ENCODE data around the gene CYTH4. TPM values are rescaled to one million over a fixed set of nuclear protein-coding genes. Genes with fewer than 3 reads are reported as not detected.
"Not testable (repeated sequence)": the region's sequence is repeated elsewhere in the genome, so short reads cannot be mapped to it uniquely, and the experiment has no call there.

Gene CYTH4, protein sequence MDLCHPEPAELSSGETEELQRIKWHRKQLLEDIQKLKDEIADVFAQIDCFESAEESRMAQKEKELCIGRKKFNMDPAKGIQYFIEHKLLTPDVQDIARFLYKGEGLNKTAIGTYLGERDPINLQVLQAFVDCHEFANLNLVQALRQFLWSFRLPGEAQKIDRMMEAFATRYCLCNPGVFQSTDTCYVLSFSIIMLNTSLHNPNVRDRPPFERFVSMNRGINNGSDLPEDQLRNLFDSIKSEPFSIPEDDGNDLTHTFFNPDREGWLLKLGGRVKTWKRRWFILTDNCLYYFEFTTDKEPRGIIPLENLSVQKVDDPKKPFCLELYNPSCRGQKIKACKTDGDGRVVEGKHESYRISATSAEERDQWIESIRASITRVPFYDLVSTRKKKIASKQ
- total RNA-seq: 10 to 100 TPM in 1 of 4 donors, 1 to 10 TPM in 3; 1.9 to 10.3 (median 3.4) TPM

DNA sequence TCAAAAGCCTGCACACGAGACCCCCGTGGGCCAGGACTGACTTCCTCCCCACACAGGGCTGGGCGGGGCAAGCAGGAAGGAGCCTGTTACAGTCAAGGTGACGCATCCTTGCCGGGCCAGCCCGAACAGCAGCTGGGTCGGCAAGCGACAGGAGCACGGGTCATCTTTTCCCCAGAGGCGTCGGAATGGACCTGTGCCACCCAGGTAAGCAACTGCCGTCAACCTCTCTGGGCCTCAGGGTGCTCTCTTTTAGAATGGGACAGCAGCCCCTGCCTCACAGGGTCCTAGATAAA lies at the start of gene CYTH4:
Gene CYTH4, plus strand, starts transcription at position 124 of the 293 bp plus-strand sequence. Its CDS starts 62 bp downstream, at position 186.
- intact Hi-C loops (cut with DNase I): no loop called here
- peaks cover 0 to 78% (median 0%) of the 10 kb centered on the region in 4 donors for H3K27me3 ChIP-seq
- H3K27ac ChIP-seq: peak within 1 kb of the TSS; percentile 26 to 84 (median 66)

DNA sequence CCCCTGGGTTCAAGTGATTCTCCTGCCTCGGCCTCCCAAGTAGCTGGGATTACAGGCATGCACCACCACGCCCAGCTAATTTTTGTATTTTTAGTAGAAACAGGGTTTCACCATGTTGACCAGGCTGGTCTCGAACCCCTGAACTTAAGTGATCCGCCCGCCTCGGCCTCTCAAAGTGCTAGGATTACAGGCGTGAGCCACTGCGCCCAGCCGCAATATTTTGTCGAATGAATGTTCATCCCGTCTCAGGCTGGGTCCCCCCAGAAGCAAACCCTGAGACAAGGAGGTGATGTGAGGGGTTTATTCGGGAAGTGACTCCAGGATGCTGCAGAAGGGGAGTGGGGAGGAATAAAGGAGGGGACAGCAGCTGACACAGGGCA lies 48.9 kb upstream of the CYTH4 start:
- Histone ChIP-seq H3K27me3 (peaks cover 0 to 55% (median 0%) of the 10 kb centered on the region in 4 donors), H3K4me1 (peaks cover 12 to 53% (median 13%) of the 10 kb centered on the region in 3 donors)
- H3K27ac ChIP-seq; DNase-seq; H3K36me3 ChIP-seq; H3K9me3 ChIP-seq; intact Hi-C loops (cut with DNase I); H3K4me3 ChIP-seq: not testable (repeated sequence)
- WGBS, 2 donors: 89 to 90% methylated on average over 2 to 12 of the region's 12 CpGs

More for the DNA sequence above, at the start of gene CYTH4:
- WGBS, 2 donors: 0% methylated on average over 9 of the region's 12 CpGs; no CpG with 5 or more reads in 1 of the 2 donors
- peak in 2 of 4 donors; percentile 24 to 48 for TF ChIP-seq POLR2A (IDR thresholded peaks at IDR 0.05)
- TF ChIP-seq, protein P1, sequence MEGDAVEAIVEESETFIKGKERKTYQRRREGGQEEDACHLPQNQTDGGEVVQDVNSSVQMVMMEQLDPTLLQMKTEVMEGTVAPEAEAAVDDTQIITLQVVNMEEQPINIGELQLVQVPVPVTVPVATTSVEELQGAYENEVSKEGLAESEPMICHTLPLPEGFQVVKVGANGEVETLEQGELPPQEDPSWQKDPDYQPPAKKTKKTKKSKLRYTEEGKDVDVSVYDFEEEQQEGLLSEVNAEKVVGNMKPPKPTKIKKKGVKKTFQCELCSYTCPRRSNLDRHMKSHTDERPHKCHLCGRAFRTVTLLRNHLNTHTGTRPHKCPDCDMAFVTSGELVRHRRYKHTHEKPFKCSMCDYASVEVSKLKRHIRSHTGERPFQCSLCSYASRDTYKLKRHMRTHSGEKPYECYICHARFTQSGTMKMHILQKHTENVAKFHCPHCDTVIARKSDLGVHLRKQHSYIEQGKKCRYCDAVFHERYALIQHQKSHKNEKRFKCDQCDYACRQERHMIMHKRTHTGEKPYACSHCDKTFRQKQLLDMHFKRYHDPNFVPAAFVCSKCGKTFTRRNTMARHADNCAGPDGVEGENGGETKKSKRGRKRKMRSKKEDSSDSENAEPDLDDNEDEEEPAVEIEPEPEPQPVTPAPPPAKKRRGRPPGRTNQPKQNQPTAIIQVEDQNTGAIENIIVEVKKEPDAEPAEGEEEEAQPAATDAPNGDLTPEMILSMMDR (IDR thresholded peaks at IDR 0.05): no peak
- Histone ChIP-seq H3K4me1 (peaks cover 0 to 8% (median 7%) of the 10 kb centered on the region in 3 donors), H3K36me3 (no peaks in the 10 kb centered on the region), H3K4me3 (peak within 1 kb of the TSS; percentile 10 to 63 (median 36)), H3K9me3 (no peaks in the 10 kb centered on the region)
- DNase-seq: no peak

DNA sequence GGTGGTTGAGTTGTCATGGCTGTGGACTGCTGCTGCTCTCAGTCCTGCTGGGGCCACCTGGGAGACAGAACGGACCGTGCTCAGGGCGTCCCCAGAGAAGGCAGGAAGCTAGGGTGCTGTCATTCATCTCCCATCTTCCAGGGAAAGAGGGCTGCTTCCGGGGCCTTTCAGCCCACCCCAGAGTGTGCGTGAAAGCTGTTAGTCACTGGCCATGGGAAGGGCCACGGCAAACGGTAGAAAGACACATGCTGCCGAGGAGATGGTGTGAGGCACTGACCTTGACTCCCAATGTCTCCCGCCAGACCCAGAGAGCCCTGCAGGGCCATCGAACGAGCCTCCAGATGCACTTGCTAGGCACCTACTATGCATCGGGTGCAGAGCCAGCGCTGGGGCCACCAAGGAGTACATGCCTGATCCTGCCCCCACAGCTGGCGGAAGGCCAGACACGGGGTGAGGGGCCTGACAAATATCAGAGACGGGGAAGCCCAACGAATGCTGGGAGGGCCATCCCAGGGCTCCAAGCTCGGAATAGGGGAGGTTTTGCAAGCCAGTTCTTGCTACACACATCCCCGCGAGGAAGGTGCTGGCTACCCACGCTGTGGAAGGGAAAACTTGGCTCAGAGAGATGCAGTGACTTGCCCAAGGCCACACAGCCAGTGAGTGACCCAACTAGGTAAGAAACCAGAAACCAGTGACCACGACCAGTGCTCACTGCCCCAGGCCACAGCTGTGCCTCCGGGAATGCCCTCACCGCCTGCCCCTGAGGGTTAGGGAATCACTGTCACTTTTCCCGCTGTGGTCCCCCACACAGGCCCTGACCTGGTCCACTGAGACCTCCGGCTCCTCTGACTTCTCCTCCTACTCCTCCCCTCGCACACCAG lies 48.3 kb upstream of the CYTH4 start:
- WGBS, 2 donors: 58 to 73% methylated on average over 13 to 14 of the region's 27 CpGs

DNA sequence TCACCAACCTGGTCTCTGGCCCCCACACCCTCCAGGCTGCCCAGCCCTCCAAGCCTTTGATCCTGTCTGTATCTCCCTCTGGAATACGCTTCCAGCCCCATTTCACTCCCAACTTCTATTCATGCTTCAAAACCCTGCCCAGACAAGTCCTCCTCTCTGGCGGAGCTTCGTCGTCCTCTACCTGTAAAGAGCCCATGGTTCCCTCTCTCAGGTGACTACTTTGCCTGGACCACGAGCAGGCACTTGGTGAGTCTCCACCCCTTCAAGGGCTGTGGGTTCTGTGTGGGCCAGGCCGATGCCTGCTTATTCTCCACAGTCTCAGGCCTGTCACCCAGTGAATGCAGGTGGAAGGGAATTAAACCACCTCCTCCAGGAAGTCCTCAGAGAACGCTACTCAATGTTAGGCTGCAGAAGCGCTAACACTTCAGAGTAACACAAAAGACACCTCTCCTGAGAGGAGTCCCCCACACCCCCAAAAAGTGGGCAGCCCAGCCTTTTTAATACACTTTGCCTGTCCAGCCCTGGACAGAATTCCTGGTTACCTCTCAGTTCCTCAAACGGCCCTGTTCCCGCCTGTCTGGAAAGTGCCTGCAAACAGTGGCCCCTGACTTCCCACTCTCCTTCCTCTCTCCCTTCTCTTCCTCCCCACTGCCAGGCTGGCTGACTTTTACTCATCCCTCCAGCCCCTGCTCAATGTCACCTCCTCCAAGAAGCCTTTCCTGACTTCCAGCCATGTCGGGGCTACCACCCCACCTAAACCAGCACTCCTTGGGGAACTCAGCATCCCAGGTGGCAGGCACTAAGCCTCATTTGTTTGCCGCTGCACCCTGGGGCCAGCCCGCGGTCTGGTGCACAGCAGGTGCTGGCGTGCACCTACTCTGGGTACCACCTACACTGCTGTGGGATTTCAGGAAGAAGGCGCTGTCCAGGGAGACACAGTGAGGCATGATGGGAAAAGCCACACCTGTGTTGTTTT lies 47.3 kb upstream of the CYTH4 start:
- Histone ChIP-seq H3K27me3 (peaks cover 0 to 65% (median 0%) of the 10 kb centered on the region in 4 donors), H3K36me3 (no peaks in the 10 kb centered on the region), H3K4me3 (no peak overlapping the region), H3K27ac (no peak overlapping the region), H3K9me3 (no peaks in the 10 kb centered on the region), H3K4me1 (peaks cover 0 to 37% (median 0%) of the 10 kb centered on the region in 3 donors)
- no peak for DNase-seq
- WGBS, 2 donors: 72 to 76% methylated on average over 13 to 14 of the region's 16 CpGs
- no peak for TF ChIP-seq POLR2A (IDR thresholded peaks at IDR 0.05)
- TF ChIP-seq, protein P1 (IDR thresholded peaks at IDR 0.05): no peak
- intact Hi-C loops (cut with DNase I): no loop called here

More for the DNA sequence above, 48.3 kb upstream of the CYTH4 start:
- Histone ChIP-seq H3K27ac (no peak overlapping the region), H3K4me3 (no peak overlapping the region), H3K36me3 (no peaks in the 10 kb centered on the region), H3K9me3 (no peaks in the 10 kb centered on the region), H3K4me1 (peaks cover 5 to 47% (median 7%) of the 10 kb centered on the region in 3 donors), H3K27me3 (peaks cover 0 to 57% (median 0%) of the 10 kb centered on the region in 4 donors)
- no peak for DNase-seq
- intact Hi-C loops (cut with DNase I): no loop called here
- TF ChIP-seq POLR2A (IDR thresholded peaks at IDR 0.05): no peak
- TF ChIP-seq, protein P1 (IDR thresholded peaks at IDR 0.05): no peak
